GM12801 (cell line): ENCODE measurements around the gene FKBP6.
"Not testable (repeated sequence)": the region's sequence is repeated elsewhere in the genome, so short reads cannot be mapped to it uniquely, and the experiment has no call there.

Experiments
- CTCF ChIP-seq: IDR thresholded peaks from one replicate; pipeline ENCODE4 v1.5.1; 2011; ENCODE audit warnings: control low read depth; ENCODE audit not compliant: insufficient read length; ENCODE audit errors: extremely low read depth

The FKBP6 gene

GRCh38 chr7:73327922-73328321 is at the start of gene FKBP6, which contains the start of gene TRIM50:
FKBP6 (plus strand) TSS chr7:73328161; CDS start chr7:73328429, 268 bp downstream.
TRIM50 (minus strand) TSS chr7:73328082; CDS start chr7:73324787, 3,295 bp downstream.
- not testable (repeated sequence) for TF ChIP-seq CTCF

GRCh38 chr7:73303546-73303945 is 24.4 kb upstream of the FKBP6 start:
- TF ChIP-seq CTCF: no peak

GRCh38 chr7:73304071-73304470 is 23.9 kb upstream of the FKBP6 start:
- no peak for TF ChIP-seq CTCF

- no peak for TF ChIP-seq CTCF
These were observed 20.5 kb upstream of the FKBP6 start for GRCh38 chr7:73307436-73307835.

- TF ChIP-seq CTCF: no peak
These were observed 19.8 kb upstream of the FKBP6 start for GRCh38 chr7:73308074-73308664.

GRCh38 chr7:73308665-73309214 is 19.2 kb upstream of the FKBP6 start, which contains the start of gene NSUN5:
NSUN5 (minus strand) TSS chr7:73308826; CDS start chr7:73308790, 36 bp downstream.
- no peak for TF ChIP-seq CTCF

GRCh38 chr7:73312831-73313520 is 15.0 kb upstream of the FKBP6 start:
- no peak for TF ChIP-seq CTCF
